SKM-1 (cell line): Measurements from ENCODE around the gene ZNF469.

Experiments used
- DNase-seq: peaks from one replicate; lab custom pipeline; 2025; ENCODE audit not compliant: unreplicated experiment; lab: John Stamatoyannopoulos, UW

Gene ZNF469

DNA sequence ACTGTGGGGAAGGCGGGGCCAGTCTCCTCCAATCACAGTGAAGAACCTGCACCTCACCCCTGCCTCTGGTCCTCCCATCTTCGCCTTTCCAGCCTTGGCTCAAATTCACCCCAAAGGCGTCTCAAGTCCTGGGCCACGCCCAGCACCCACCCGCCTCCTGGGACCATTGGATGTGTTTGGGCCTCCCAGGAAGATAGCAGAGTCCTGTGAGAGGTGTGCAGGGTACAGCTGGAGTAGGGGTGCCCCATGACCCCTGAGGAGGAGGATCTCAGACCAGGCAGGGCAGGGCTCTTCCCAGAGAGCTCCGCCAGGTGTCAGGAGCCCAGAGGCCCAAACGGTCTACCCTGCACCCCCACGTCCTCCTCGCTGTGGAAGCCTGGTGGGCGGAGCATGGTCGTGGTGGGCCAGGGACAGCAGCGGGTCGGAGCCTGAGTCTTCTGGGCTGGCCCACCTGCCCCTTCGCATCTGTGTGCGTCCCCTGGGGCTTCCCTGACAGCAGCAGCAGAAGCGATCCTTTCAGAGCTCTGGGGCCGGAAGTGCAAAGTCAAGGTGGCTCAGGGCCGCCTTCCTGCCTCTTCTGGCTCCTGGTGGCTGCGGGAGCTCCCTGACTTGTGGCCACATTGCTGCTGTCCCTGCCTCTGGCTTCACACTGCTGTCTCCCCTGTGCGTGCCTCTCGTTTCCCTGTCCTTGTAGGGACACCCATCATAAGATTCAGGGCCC lies 34.9 kb upstream of the ZNF469 start:
- no peak for DNase-seq

DNA sequence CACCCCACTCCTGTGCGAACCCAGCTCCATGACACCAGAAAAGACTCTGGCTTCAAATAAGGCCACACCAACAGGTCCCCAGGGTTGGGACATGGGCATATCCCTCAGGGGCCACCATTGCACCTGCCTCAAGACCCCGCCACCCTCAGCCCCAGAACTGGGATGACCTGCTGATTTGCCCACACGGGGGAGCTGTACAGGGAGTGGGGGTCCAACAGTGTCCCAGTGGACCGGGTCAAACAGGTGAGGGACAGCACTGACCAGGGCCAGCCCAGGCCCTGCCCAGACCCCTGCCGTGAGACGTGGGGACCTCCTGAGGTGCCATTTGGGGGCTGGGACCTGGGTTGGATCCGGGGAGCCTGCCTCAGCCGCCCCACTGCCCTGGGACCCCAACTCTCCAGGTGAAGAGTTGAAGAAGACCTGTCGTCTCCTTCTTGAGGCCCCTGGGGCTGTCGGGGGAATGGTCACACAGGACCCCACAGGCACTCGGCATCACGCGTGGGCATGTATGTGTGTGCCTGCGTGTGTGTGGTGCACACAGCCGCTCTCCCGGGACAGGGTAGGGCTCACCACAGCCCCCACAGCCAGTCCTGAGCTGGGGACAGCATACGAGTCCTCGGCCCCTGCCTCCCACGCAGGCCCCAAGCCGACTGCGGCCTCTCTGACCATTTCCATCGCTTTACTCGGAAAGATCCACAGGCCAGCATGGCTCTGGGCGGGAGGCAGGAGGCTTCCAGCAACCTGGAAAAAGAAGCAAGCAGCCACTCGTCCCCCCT lies 34.2 kb upstream of the ZNF469 start:
- no peak for DNase-seq

DNA sequence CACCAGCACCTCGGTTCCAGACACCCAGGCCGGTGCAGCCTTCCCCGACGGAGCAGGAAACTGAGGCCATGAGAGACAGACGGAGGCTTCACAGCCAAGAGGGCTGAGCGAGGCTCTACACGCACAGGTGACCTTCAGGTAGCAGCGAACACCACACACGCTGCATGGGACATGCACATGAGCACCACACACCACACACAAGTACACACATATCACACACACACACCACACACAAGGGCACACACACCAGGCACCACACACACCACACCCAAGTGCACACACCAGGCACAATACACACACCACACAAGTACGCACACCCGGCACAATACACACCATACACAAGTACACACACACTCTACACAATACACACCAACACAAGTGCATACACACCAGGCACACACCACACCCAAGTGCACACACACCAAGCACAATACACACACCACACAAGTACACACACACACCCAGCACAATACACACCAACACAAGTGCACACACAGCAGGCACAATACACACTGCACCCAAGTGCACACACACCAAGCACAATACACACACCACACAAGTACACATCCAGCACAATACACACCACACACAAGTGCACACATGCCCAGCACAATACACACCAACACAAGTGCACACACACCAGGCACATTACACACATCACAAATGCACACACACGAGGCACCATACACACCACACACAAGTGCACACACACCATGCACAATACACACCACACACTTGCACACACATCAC lies 33.4 kb upstream of the ZNF469 start:
- no peak for DNase-seq

DNA sequence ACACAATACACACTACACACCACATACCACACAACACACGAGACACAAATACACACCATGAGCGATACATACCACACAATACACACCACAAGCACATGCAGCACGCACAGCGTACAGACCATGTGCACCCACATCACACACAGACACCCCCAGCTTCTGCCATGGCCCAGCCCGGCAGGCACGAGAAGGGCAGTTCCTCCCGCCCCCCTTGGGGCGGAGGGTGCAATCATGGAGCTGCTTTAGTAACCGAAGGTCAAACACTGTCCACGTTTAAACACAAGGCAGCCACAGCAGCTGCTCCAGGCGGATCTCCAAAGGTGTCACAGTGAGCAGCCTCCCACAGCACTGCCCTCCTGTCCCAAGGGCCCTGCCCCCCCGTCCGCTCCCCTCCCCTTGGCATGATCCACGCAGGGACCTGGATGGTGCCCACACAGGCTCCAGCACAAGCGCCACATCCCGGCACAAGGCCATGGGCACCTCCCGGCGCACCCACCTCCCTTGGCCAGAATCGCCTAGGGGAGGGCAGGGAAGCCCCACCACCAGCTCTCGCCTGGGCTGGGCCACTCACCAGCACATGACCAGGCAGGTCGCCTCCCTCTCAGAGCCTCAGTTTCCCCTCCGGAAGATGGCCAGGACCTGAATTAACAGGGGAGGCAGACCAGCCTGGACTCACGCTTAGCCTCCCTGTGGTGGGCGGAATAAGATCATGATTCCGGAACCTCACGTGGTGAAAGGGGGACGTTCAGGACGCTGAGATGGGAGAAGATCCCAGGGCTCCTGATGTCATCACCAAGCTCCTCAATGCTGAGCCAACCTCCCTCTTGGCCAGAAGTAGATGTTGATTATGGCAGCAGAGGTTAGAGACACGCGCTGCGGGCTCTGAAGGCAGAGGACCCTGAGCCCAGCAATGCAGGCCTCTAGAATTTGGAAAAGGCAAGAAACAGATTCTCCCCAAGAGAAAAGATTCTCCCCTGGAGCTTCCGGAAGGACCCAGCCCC lies 32.6 kb upstream of the ZNF469 start:
- no peak for DNase-seq

DNA sequence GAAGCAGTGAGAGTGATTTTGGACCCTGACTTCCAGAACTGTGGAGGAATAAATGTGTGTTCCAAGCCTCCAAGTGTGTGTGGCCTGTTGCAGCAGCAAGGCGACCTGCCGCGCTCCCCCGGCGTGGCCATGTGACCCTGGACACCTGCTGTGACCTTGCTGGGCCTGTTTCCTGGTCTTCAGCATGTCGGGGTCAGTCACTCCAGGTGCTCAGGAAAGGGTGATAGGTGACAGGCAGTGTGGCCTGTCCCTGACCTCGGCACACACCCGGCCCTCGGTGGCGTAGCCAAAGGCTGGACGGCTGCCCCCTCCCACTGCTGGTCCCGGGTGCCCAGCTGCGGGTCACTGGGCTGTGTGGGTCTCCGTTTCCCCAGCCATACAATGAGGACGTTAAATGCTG lies 31.8 kb upstream of the ZNF469 start:
- DNase-seq, result no peak

DNA sequence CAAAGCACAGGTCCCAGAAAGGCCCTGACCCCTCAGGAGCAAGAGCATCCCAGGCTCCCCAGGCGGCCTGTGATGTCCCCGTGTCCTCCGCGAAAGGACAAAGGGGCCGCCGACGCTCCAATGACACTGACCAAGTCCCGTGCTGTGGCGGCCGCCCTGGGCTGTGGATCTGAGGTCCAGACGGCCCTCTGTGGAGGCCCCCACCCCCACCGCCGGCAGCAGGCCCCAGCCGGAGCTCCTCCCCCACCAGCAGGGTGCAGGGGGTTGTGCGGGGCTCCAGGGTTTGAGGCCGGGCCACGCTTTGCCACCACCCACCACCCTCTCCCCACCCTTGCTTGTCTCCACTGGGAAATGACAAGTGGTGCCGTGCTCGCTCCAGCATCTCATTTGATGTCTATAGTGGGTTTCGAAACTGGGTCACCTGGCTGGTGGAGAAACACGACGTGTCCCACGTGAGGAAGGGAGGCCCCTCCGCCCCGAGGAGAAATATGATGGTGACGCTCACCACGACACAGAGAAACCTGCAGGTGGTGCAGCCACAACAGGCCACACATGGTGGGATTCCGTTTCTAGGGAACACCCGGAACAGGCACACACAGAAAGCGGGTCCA lies 31.2 kb upstream of the ZNF469 start:
- no peak for DNase-seq

DNA sequence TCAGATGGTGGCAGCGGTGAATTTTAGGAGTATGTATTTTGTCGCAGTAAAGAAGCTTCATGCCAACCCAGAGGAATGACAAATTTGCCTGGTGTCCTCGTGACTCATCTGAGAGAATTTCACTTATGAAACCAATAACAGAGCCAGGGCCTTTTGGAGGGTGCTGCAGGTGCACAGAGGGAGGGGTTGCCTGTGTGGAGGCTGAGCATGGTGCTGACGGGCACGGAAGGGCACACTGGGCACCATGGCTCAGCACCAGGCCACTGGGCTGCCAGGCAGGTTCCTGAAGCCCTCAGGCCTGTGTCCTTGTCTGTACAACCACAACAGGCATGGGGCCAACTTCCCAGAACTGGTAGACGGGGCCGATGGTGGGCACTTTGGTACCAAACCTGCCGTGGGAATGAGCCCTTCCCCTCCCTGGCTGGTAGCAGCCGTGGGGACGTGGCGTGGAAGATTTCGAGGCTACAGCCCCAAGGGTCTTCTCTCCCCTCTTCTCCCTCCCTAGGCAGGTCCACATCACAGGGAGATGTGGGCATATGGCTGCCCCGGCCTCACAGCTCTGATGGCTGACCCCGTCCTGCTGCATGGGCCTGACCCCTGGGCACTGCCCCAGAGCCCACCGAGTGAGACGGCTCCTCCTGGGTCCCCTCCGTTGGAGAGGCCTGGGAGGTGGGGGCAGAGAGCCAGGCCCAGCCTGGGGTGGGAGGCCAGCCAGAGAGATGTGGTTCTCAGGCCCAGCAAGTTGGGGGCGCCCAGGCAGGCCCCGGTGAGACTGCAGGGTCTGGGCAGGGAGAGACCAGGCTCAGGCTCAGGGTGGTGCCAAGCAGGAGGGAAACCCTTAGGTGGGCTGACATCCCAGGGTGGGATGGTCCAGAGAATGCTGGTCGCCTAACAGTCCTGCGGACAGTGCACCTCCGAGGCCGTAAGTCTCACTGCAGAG lies 30.2 kb upstream of the ZNF469 start:
- no peak for DNase-seq

DNA sequence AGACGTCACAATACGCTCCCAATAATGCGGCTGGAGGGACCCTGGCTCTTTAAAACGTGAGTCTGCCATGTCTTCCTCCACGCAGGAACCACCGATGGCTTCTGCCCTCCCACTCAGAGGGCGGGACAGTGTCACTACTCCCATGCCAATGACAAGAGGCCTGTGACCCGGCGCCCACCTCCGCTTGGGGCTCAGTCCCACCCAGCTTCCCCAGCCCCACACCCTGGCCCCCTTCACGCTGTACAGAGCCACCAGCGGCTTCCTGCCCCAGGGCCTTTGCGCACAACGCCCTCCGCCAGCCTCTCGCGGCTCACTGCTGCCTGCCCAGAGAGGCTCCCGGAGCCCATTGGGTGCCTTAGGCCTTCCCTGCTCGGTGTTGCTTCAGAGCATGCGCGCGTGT lies 29.5 kb upstream of the ZNF469 start:
- no peak for DNase-seq

DNA sequence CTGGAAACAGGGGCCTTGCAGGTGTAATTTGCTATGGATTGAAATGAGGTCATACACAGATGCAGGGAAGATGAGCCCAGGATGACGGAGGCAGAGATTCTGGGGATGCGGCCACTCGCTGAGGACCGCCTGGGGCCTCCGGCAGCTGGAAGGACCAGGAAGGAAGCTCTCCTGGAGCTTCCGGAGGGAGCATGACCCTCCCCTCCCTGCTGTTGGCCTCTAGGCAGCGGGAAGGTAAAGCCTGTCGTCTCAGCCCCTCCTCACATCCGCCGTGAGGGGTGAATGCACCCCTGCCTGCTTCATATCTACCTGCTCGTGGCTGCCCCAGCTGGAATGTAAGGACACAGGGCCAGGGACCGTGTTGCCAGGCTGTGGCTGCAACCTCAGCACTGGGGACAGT lies 29.1 kb upstream of the ZNF469 start:
- no peak for DNase-seq

DNA sequence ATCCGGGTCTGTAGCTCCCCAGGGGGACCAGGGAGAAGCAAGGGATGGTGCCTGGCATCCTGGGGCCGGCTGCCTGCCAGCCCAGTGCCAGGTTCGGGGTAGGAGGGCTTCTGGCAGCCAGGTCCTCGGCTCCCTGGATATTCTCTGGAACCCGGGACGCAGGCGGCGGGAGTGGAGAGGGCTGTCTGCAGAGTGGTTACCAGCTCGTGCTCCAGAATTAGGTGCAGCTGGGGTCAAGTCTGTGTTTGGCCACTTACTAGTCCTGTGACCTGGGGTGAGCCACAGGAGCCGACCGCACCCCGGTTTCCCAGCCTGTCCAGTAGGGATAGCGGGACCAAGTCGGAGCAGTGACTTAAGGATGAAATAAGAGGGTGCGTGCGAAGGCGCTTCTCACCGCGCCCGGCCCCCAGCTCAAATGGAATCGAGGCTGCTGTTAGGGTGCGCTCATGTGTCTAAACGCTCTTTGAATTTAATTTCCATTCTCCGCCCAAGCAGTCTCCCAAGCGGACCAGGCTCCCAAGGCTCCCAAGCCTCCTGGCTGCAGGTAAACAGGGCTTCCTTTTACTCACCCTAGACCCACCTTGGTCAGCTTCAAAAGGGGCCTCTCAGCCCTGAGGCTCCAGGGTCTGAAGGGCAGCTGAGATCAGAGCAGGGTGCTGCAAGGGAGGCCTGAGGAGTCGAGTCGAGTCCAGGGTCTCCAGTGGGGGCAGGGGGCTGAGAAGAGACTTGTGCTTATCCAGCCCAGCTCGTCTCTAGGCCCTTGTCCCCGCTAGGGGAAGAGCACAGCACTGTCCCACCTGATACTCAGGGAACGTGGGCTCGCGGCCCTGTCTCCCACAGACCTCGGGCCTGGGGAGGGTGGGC lies 28.3 kb upstream of the ZNF469 start:
- DNase-seq, result no peak

DNA sequence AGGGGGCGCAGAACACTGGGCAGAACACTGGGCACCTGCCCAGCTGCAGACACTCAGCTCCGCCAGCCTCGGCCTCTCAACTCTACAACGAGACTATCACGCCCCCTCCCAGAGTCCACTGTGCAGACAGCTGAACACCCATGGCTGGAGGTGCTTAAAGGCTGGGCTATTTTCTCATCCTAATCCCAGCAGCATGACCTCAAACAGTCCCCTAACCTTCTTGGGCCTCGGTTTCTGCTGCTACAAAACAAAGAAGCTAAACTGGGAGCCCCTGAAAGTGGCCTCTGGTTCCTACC lies 27.7 kb upstream of the ZNF469 start:
- DNase-seq, result no peak

DNA sequence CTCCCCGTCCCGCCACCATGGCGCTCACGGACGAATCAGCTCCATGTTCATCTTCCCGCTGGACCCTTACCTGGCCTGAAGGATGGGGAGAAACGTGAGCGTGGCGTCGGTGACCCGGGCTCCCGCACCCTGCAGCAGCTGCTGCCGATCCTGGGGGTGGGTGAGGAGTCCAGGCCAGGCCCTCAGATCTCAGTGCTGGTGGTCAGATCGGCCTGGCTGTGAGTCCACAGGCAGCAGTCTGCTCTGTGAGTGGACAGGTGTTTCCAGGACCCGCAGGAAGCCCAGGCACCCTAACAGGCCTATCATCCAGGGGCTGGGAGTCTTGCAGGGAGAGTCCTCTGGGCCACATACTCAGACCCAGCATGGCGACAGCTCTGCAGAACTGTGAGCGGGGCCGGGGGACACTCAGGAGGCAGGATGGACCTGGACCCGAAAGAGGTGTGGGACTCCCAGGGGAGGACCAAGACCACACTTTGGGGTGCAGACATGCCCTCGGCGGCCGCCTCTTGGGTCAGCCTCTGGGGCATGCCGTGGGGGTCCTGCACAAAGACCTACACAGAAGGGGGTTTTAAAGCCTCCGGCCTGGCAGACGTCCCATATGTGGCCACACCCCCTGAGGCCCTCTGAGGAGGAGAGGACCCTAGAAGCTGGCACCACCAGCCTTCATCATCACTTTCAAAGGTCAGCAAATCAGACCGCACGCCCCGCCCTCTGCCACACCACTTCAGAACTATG lies 27.2 kb upstream of the ZNF469 start:
- DNase-seq, result no peak

DNA sequence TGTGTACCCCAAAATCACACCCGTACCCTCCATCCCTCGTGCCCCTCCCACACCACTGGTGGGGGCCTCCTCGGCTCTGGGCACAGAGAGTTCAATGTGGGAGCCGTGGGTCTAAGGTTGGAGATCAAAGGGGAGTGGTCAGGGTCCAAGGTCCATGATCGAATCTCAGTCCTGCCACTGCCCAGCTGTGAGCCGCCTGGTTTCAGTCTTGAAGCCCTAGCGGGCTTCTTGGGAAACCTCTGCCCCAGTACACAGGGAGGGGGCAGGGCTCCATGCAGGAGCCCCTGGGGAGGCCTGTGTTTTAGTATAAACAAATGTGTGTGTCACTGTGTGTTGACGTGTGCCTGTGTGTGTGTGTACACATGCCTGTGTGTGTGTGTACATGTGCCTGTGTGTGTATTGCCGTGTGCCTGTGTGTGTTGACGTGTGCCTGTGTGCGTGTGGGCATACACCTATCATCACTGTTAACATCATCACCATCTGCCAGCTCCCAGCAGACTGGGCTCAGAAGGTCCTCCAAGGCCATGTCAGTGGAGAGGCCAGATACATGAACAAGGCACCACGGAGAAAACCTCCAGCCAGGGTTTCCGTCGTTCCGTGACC lies 26.5 kb upstream of the ZNF469 start:
- no peak for DNase-seq

DNA sequence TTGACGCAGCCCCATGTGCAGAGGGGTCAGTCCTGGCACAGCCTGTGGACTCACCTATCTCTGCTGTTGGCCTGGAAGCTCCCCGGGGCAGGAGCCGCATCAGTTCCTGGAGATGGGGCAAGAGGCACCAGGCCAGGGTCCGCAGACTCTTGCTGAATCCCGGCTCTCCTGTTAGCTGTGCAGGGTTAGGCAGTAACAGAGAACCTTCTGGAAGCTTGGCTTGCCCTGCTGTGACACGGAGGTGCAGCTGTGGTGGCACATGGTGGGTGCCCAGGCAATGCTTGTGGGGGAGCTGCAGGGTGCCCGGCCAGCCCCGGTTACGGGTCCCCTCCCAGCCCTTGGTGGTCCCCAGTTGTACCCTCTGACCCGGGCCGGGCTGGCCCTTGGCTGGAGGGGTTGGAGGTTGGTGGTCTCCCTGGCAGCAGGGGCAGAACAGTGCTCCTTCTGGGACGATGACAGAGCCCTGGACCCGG lies 26.0 kb upstream of the ZNF469 start:
- no peak for DNase-seq

DNA sequence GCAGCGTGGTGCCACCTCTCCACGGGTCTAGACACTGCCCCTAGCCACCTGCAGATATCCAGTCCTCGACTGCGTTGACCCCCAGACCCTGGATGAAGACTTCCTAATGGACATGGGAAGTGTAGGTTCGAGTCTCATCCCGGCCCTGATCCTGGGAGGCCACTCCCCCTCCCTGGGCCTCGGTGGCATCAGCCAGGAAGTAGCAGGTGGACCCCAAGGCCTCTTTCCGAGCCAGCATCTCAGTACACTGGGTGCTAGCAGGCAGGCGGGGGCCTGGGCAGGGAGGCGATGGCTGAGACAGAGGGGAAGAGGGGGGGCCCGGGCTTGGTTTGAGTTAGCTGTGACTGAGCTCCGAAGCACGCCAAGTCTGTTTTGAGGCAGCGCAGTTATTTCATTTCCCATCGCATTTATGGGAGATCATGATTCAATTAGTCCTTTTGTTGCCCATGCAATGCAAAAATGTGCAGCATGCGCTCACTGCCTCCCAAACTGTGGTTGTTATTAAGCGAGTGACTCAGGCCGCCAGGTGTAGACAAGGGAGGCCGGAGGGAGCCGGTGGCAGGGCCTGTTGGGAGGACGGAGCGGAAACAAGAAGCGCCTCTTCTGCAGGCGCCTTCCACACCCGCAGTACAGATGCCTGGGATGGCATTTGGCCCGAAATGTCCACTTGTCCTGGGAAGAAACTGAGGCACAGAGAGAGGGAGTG lies 25.3 kb upstream of the ZNF469 start:
- DNase-seq, result no peak

DNA sequence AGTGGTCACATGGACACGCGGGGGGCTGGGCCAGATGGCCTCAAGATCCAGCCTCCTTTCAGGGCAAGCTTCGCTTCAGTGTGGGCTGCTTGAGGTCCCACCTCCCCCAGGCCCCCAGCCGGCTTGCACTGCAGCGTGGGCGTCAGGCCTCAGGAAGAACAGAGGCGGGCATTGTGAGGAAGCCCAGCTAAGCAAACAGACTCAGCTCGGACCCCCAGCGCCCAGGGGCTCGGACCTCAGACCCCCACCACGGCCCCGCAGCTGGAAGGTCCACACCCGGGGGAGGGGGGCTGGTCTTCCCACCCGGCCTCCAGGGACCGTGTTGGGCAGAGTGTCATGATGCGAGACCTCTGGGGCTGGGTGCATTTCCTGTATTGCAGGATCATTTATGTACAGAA lies 24.7 kb upstream of the ZNF469 start:
- no peak for DNase-seq

DNA sequence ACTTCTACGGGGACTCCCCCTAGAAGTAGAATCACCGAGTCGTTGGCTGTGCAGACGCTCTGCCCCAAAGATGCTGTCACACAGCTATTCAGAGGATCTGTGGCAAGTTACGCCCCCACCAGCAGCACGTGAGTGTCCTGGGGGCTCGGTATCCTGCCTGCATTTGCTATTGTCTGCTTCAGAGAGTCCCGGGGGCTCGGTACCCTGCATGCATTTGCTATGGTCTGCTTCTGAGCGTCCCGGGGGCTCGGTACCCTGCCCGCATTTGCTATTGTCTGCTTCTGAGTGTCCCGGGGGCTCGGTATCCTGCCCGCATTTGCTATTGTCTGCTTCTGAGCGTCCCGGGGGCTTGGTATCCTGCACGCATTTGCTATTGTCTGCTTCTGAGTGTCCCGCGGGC lies 23.8 kb upstream of the ZNF469 start:
- DNase-seq, result no peak
